ENCODE measurements around the gene PITPNC1. TPM values are rescaled to one million over a fixed set of nuclear protein-coding genes. Genes with fewer than 3 reads are reported as not detected.

PITPNC1 gene
- total and polyA plus RNA-seq, 2 donors (not counting 1 experiment from before 2014, with no cell fraction given): 4.7 to 26.1 TPM

- DNase-seq (no peak), ATAC-seq (ENCODE audit: low read depth) (no peak)
- Mint-ChIP-seq H3K27me3 (no peaks in the 10 kb centered on the region), H3K27ac (no peak overlapping the region), H3K9me3 (ENCODE audit: insufficient read depth) (peaks cover 3% of the 10 kb centered on the region), H3K4me3 (no peak overlapping the region), H3K4me1 (no peaks in the 10 kb centered on the region)
- Histone ChIP-seq H3K4me2 (replicated peaks; ENCODE audit: low read depth, low read length, poor library complexity, severe bottlenecking) (no peak overlapping the region), H3K27ac (ENCODE audit: low read length in 2 of 2) (no peak overlapping the region), H3K79me2 (ENCODE audit: control insufficient read depth, insufficient read depth, low read length) (peaks cover 16% of the 10 kb centered on the region), H2AFZ (ENCODE audit: insufficient read depth, low read depth, low read length, poor library complexity, severe bottlenecking) (no peak overlapping the region), H4K20me1 (ENCODE audit: control insufficient read depth, insufficient read depth, low read length, poor library complexity, severe bottlenecking) (no peaks in the 10 kb centered on the region), H3K36me3 (replicated peaks in 1 of 2; ENCODE audit: control extremely low read depth in 1 of 2, control insufficient read depth in 1 of 2, extremely low read depth in 1 of 2, insufficient read depth in 2 of 2, low read length in 1 of 2) (no peaks in the 10 kb centered on the region), H3K9ac (ENCODE audit: low read length) (no peak overlapping the region), H3K27me3 (replicated peaks in 1 of 4; ENCODE audit: control extremely low read depth in 1 of 4, control insufficient read depth in 3 of 4, insufficient read depth in 4 of 4, low read length in 3 of 4) (no peaks in the 10 kb centered on the region), H3K4me3 (ENCODE audit: control extremely low read depth in 1 of 5, extremely low read depth in 1 of 5, insufficient read depth in 1 of 5, low read depth in 2 of 5, low read length in 4 of 5) (no peak overlapping the region), H3K9me3 (ENCODE audit: control extremely low read depth in 1 of 3, control insufficient read depth in 2 of 3, insufficient read depth in 1 of 3, low read length in 2 of 3) (peaks cover 0 to 3% (median 0%) of the 10 kb centered on the region in 3 donors), H3K4me1 (ENCODE audit: control insufficient read depth in 2 of 2, insufficient read depth in 2 of 2, low read length in 2 of 2) (no peaks in the 10 kb centered on the region)
- CTCF ChIA-PET: no interaction called here
- intact Hi-C loops (cut with micrococcal nuclease): no loop called here
- 100% methylated on average over 1 of the region's 3 CpGs for WGBS (ENCODE audit: insufficient coverage)
- POLR2A ChIA-PET: no interaction called here
- no peak for TF ChIP-seq EZH2 (IDR thresholded peaks at IDR 0.05; ENCODE audit: borderline replicate concordance, insufficient read depth, low read depth, low read length, poor library complexity, severe bottlenecking)
- TF ChIP-seq CTCF (IDR thresholded peaks at IDR 0.05): no peak
These were observed 125.1 kb downstream of the PITPNC1 start for GRCh38 chr17:67502151-67502550.

DNA sequence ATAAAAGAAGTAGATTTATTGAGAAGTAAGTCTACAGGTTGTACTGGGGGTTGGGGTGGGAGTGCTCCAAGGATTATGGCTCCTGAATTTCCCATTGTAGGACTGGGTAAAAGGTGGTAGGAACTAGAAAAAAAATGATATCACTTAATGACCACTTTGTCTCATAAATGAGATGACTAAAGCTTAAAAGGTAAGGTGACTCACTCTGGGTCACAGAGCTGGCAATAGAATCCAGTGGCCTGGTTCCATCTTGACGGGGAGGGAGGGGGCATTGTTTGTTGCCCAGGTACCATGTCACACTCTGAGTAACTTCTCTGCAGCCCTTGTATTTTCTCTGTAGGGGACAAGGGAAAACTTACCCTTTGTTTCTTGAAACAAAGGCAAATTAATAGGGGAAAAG is 126.1 kb downstream of the PITPNC1 start:
- Histone ChIP-seq H3K4me2 (replicated peaks; ENCODE audit: low read depth, low read length, poor library complexity, severe bottlenecking) (no peak overlapping the region), H3K79me2 (ENCODE audit: control insufficient read depth, insufficient read depth, low read length) (peaks cover 14% of the 10 kb centered on the region), H3K4me1 (ENCODE audit: control insufficient read depth in 2 of 2, insufficient read depth in 2 of 2, low read length in 2 of 2) (no peaks in the 10 kb centered on the region), H3K4me3 (ENCODE audit: control extremely low read depth in 1 of 5, extremely low read depth in 1 of 5, insufficient read depth in 1 of 5, low read depth in 2 of 5, low read length in 4 of 5) (no peak overlapping the region), H3K27ac (ENCODE audit: low read length in 2 of 2) (no peak overlapping the region), H3K27me3 (replicated peaks in 1 of 4; ENCODE audit: control extremely low read depth in 1 of 4, control insufficient read depth in 3 of 4, insufficient read depth in 4 of 4, low read length in 3 of 4) (no peaks in the 10 kb centered on the region), H3K9ac (ENCODE audit: low read length) (no peak overlapping the region), H4K20me1 (ENCODE audit: control insufficient read depth, insufficient read depth, low read length, poor library complexity, severe bottlenecking) (no peaks in the 10 kb centered on the region), H3K9me3 (ENCODE audit: control extremely low read depth in 1 of 3, control insufficient read depth in 2 of 3, insufficient read depth in 1 of 3, low read length in 2 of 3) (peaks cover 0 to 10% (median 5%) of the 10 kb centered on the region in 3 donors), H3K36me3 (replicated peaks in 1 of 2; ENCODE audit: control extremely low read depth in 1 of 2, control insufficient read depth in 1 of 2, extremely low read depth in 1 of 2, insufficient read depth in 2 of 2, low read length in 1 of 2) (no peaks in the 10 kb centered on the region), H2AFZ (ENCODE audit: insufficient read depth, low read depth, low read length, poor library complexity, severe bottlenecking) (no peak overlapping the region)
- Mint-ChIP-seq H3K27me3 (no peaks in the 10 kb centered on the region), H3K4me3 (no peak overlapping the region), H3K4me1 (no peaks in the 10 kb centered on the region), H3K9me3 (ENCODE audit: insufficient read depth) (peaks cover 8% of the 10 kb centered on the region), H3K27ac (no peak overlapping the region)
- WGBS (ENCODE audit: insufficient coverage): 100% methylated on average over 1 of the region's 1 CpG
- POLR2A ChIA-PET: no interaction called here
- no peak for ATAC-seq (ENCODE audit: low read depth)
- no peak for DNase-seq
- CTCF ChIA-PET: no interaction called here
- TF ChIP-seq EZH2 (IDR thresholded peaks at IDR 0.05; ENCODE audit: borderline replicate concordance, insufficient read depth, low read depth, low read length, poor library complexity, severe bottlenecking): no peak
- no peak for TF ChIP-seq CTCF (IDR thresholded peaks at IDR 0.05)
- intact Hi-C loops (cut with micrococcal nuclease): no loop called here
